Epithelial cell of proximal tubule (primary cell): Measurements from ENCODE around the gene SYCP2L. TPM values are rescaled to one million over a fixed set of nuclear protein-coding genes. Genes with fewer than 3 reads are reported as not detected.
"Not testable (repeated sequence)": the region's sequence is repeated elsewhere in the genome, so short reads cannot be mapped to it uniquely, and the experiment has no call there.

ENCODE experiments used
- DNase-seq: peaks from one replicate; pipeline ENCODE4 v3.0.0-alpha.2; 2011; ENCODE audit warnings: low read depth
- H3K4me3 ChIP-seq: 2 replicates; pipeline ENCODE4 v1.5.1; 2011; ENCODE audit warnings: low read depth, mild to moderate bottlenecking, low read length
- CTCF ChIP-seq: conservative IDR thresholded peaks from 2 replicates; pipeline ENCODE4 v1.5.1; 2012; ENCODE audit warnings: low read depth, mild to moderate bottlenecking, low read length
- total RNA-seq: library from RNA; depleted of rRNA; stranded (reverse); fragments of >200 nt; gene quantifications from 2 replicates; pipeline ENCODE4 v1.2.3, GENCODE V29; 2015

Gene SYCP2L
- total RNA-seq, 1 donor from 2014 or later = 3.4 TPM

- no peak for DNase-seq
- H3K4me3 ChIP-seq = no peak overlapping the region
- no peak for TF ChIP-seq CTCF
Observed at GRCh38 chr6:10877871-10878270, 9.0 kb upstream of the SYCP2L start.

GRCh38 chr6:10880366-10880765, 6.5 kb upstream of the SYCP2L start:
- DNase-seq = no peak
- TF ChIP-seq CTCF = no peak
- no peak overlapping the region for H3K4me3 ChIP-seq

- not testable (repeated sequence) for H3K4me3 ChIP-seq, DNase-seq
Observed at GRCh38 chr6:10882253-10882630, 4.6 kb upstream of the SYCP2L start.

GRCh38 chr6:10882657-10883171, 4.1 kb upstream of the SYCP2L start:
- TF ChIP-seq CTCF = no peak
- no peak overlapping the region for H3K4me3 ChIP-seq
- DNase-seq = no peak

- no peak for DNase-seq
- TF ChIP-seq CTCF = no peak
- H3K4me3 ChIP-seq = no peak overlapping the region
Observed at GRCh38 chr6:10883312-10884244, 3.3 kb upstream of the SYCP2L start.

GRCh38 chr6:10884245-10884972, 2.4 kb upstream of the SYCP2L start:
- no peak for TF ChIP-seq CTCF
- no peak for DNase-seq
- H3K4me3 ChIP-seq = no peak overlapping the region

- peak overlapping the region; percentile 58 for H3K4me3 ChIP-seq
- not testable (repeated sequence) for DNase-seq
Observed at GRCh38 chr6:10886365-10886690, 524 bp upstream of the SYCP2L start.
